ENCODE measurements around the gene SERPINB10. TPM values are rescaled to one million over a fixed set of nuclear protein-coding genes. Genes with fewer than 3 reads are reported as not detected.
A peak's percentile ranks its signal among the peaks of the same experiment; 100 is the strongest.

The SERPINB10 gene
- total and polyA plus RNA-seq, 2 of the 8 experiments (the other 6 are each of a cell fraction or from before 2014, with no cell fraction given), result not detected

- H4K8ac ChIP-seq (ENCODE audit: extremely low read depth, insufficient read depth, low read length), result peak within 1 kb of the TSS; percentile 81; the same call in 1 of the 2 replicates
- H3K4me3 ChIP-seq (ENCODE audit: extremely low read depth in 1 of 4, insufficient read depth in 2 of 4, low read depth in 3 of 4, low read length in 4 of 4), result peak within 1 kb of the TSS; percentile 67 to 90 (median 76)
- POLR2A ChIA-PET (ENCODE audit: partially characterized antibody), result interaction anchor here (0.7 to 1.7 kb wide), 4 partner anchors 12 to 31 kb away, joined by 3 to 7 read pairs (median 4); no protein-coding TSS in a partner anchor
- H4K20me1 ChIP-seq (replicated peaks in 1 of 2; ENCODE audit: control insufficient read depth in 1 of 2, insufficient read depth in 2 of 2, low read length in 2 of 2), result peaks cover 0 to 2% of the 10 kb centered on the region in 2 experiments
- H3K14ac ChIP-seq (ENCODE audit: insufficient read length), result no peak within 1 kb of the TSS
- peak within 1 kb of the TSS; percentile 87 for H4K5ac ChIP-seq (ENCODE audit: insufficient read length, low read depth, low read length)
- no peak within 1 kb of the TSS for H2AK5ac ChIP-seq (ENCODE audit: low read depth, low read length)
- H3K18ac ChIP-seq (ENCODE audit: extremely low read depth, low read length), result peak within 1 kb of the TSS; percentile 83
- H3K56ac ChIP-seq (replicated peaks; ENCODE audit: insufficient read length, low read depth, low read length), result peak within 1 kb of the TSS; percentile 78
- peak within 1 kb of the TSS; percentile 56 for H3K27ac ChIP-seq (ENCODE audit: low read depth, low read length)
- H3K4ac ChIP-seq (replicated peaks; ENCODE audit: insufficient read length, low read depth, low read length), result no peak within 1 kb of the TSS
- H2BK20ac ChIP-seq (ENCODE audit: low read length), result no peak within 1 kb of the TSS
- H2BK120ac ChIP-seq (replicated peaks; ENCODE audit: low read depth, low read length), result no peak within 1 kb of the TSS
- no peaks in the 10 kb centered on the region for H3K36me3 ChIP-seq (ENCODE audit: control insufficient read depth in 2 of 4, insufficient read depth in 4 of 4, low read length in 3 of 4)
- peak within 1 kb of the TSS; percentile 90 to 97 for H3K4me2 ChIP-seq (ENCODE audit: insufficient read depth in 1 of 2, low read depth in 2 of 2, low read length in 2 of 2)
- no peak for FAIRE-seq
- H3K23me2 ChIP-seq (ENCODE audit: low read depth, low read length), result peaks cover 8% of the 10 kb centered on the region
- H3K79me2 ChIP-seq (ENCODE audit: control insufficient read depth in 1 of 2, insufficient read depth in 2 of 2, low read length in 2 of 2), result no peaks in the 10 kb centered on the region
- peak within 1 kb of the TSS; percentile 86 for H4K91ac ChIP-seq (replicated peaks; ENCODE audit: insufficient read length, low read length)
- peak within 1 kb of the TSS; percentile 79; the same call in 1 of the 2 replicates for H2AFZ ChIP-seq (ENCODE audit: low read length)
- no peaks in the 10 kb centered on the region for H3K79me1 ChIP-seq (ENCODE audit: low read depth, low read length)
- 2% methylated on average over 42 of the region's 62 CpGs; no CpG with 5 or more reads in 1 of the 2 experiments for whole genome bisulfite sequencing, 2 experiments (ENCODE audit: extremely low coverage in 1 of 2, insufficient coverage in 1 of 2, insufficient read length in 1 of 2, insufficient replicate concordance in 2 of 2, low coverage in 1 of 2, low lambda C conversion rate in 2 of 2, missing lambda C conversion rate in 1 of 2)
- no peak within 1 kb of the TSS for H2BK15ac ChIP-seq (ENCODE audit: low read length)
- no peak within 1 kb of the TSS for H3K23ac ChIP-seq (ENCODE audit: insufficient read length)
- peaks cover 2 to 5% (median 4%) of the 10 kb centered on the region in 4 experiments; a peak in 4 of 7 replicates for H3K4me1 ChIP-seq (replicated peaks in 1 of 4; ENCODE audit: control insufficient read depth in 3 of 4, insufficient read depth in 4 of 4, low read length in 3 of 4)
- peak within 1 kb of the TSS; percentile 43; the same call in 1 of the 2 replicates for H2BK12ac ChIP-seq (ENCODE audit: low read depth, low read length)
- H3K9ac ChIP-seq (replicated peaks in 1 of 4; ENCODE audit: extremely low read depth in 1 of 4, low read depth in 3 of 4, low read length in 3 of 4), result peak within 1 kb of the TSS; percentile 56 to 76 (median 73)
- peaks cover 8 to 21% (median 14%) of the 10 kb centered on the region in 4 experiments for H3K27me3 ChIP-seq (replicated peaks in 1 of 4; ENCODE audit: control insufficient read depth in 3 of 4, extremely low read depth in 1 of 4, insufficient read depth in 3 of 4, low read length in 3 of 4)
- CTCF ChIA-PET (ENCODE audit: partially characterized antibody), result interaction anchor here (0.6 kb wide), 1 partner anchor 34 kb away, joined by 3 read pairs; no protein-coding TSS in a partner anchor
- peak; percentile 85 to 90 for DNase-seq (ENCODE audit: low read depth in 1 of 2, low spot score in 2 of 2)
- H3K9me3 ChIP-seq (ENCODE audit: insufficient read depth in 2 of 2, low read depth in 1 of 2, low read length in 1 of 2), result no peaks in the 10 kb centered on the region
- H2BK5ac ChIP-seq (ENCODE audit: low read depth, low read length), result peak within 1 kb of the TSS; percentile 54
- TF ChIP-seq CBX8 (IDR thresholded peaks at IDR 0.05; ENCODE audit: borderline replicate concordance, low read depth, low read length) (no peak), SP2 (IDR thresholded peaks at IDR 0.05; ENCODE audit: low read length) (no peak), YY1 (IDR thresholded peaks at IDR 0.05; ENCODE audit: low read depth, low read length) (no peak; the same call in 1 of the 2 replicates)
Observed at GRCh38 chr18:63969942-63970808, 62.4 kb downstream of the SERPINB10 start, which contains the start of gene SERPINB8. Gene SERPINB8 (plus strand): TSS chr18:63970081. CDS start chr18:63978309, 8,228 bp downstream.

All from H1 (cell line).